KMS-11 (cell line): ENCODE measurements around the gene GDPD1.

ENCODE experiments used
- H2AFZ ChIP-seq: fragments of 200-600 bp; sonication (generic); 2 replicates; pipeline ENCODE4 v1.6.1; 2016; ENCODE audit warnings: antibody characterized with exemption, mixed run types, low read depth
- H3K27ac ChIP-seq: fragments of 200-600 bp; sonication (generic); 2 replicates; pipeline ENCODE4 v1.6.1; 2016; ENCODE audit warnings: mild to moderate bottlenecking, mixed run types
- H3K27me3 ChIP-seq: fragments of 200-600 bp; sonication (generic); 2 replicates; pipeline ENCODE4 v1.6.1; 2017; ENCODE audit warnings: mild to moderate bottlenecking, low read depth, mixed run types, moderate library complexity; ENCODE audit not compliant: insufficient read depth
- H3K36me3 ChIP-seq: fragments of 200-600 bp; sonication (generic); 2 replicates; pipeline ENCODE4 v1.6.1; 2017; ENCODE audit warnings: mild to moderate bottlenecking, mixed run types; ENCODE audit not compliant: insufficient read depth
- H3K4me1 ChIP-seq: fragments of 200-600 bp; sonication (generic); 2 replicates; pipeline ENCODE4 v1.6.1; 2016; ENCODE audit warnings: mild to moderate bottlenecking, low read depth, mixed run types; ENCODE audit not compliant: poor library complexity, severe bottlenecking
- H3K4me2 ChIP-seq: fragments of 200-600 bp; sonication (generic); 2 replicates; pipeline ENCODE4 v1.7.0; 2016; ENCODE audit warnings: mild to moderate bottlenecking, mixed run types
- H3K4me3 ChIP-seq: fragments of 200-600 bp; sonication (generic); IDR thresholded peaks from 2 replicates; pipeline ENCODE4 v1.6.1; 2017; ENCODE audit warnings: low read depth, low read length, mixed read lengths; ENCODE audit not compliant: insufficient read depth
- H3K79me2 ChIP-seq: fragments of 200-600 bp; sonication (generic); 2 replicates; pipeline ENCODE4 v1.6.1; 2016; ENCODE audit warnings: low read depth, mixed run types; ENCODE audit not compliant: insufficient read depth
- H3K9ac ChIP-seq: fragments of 200-600 bp; sonication (generic); 2 replicates; pipeline ENCODE4 v1.6.1; 2016; ENCODE audit warnings: mild to moderate bottlenecking, mixed run types
- H4K20me1 ChIP-seq: fragments of 200-600 bp; sonication (generic); 2 replicates; pipeline ENCODE4 v1.6.1; 2016; ENCODE audit warnings: mild to moderate bottlenecking, mixed run types; ENCODE audit not compliant: insufficient read depth
- TF ChIP-seq, protein P1 (sequence below): fragments of 200-600 bp; sonication (generic); conservative IDR thresholded peaks from 2 replicates; pipeline ENCODE4 v1.6.1; 2017; ENCODE audit warnings: low read depth, mild to moderate bottlenecking, antibody characterized with exemption, low read length, moderate library complexity, mixed read lengths

The GDPD1 gene

DNA sequence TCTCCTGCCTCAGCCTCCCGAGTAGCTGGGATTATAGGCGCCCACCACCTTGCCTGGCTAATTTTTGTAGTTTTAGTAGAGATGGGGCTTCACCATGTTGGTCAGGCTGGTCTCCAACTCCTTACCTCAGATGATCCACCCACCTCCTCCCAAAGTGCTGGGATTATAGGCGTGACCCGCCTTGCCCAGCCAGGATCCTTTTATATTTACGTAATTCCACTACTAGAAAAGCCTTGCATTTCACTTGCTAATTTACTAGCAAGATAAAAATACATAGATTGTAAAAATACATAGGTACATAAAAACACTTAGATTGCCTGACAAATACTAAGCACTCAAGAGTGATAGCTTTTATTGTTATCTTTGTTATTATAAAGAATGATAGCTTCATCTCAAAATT lies 47.5 kb downstream of the GDPD1 start:
- H3K36me3 ChIP-seq = no peaks in the 10 kb centered on the region
- H3K27ac ChIP-seq = no peak overlapping the region
- H3K4me1 ChIP-seq = no peaks in the 10 kb centered on the region
- no peaks in the 10 kb centered on the region for H3K79me2 ChIP-seq
- H3K4me3 ChIP-seq = no peak overlapping the region
- H2AFZ ChIP-seq = no peak overlapping the region
- no peak overlapping the region for H3K9ac ChIP-seq
- H3K4me2 ChIP-seq = no peak overlapping the region
- H4K20me1 ChIP-seq = no peaks in the 10 kb centered on the region
- TF ChIP-seq, protein P1, sequence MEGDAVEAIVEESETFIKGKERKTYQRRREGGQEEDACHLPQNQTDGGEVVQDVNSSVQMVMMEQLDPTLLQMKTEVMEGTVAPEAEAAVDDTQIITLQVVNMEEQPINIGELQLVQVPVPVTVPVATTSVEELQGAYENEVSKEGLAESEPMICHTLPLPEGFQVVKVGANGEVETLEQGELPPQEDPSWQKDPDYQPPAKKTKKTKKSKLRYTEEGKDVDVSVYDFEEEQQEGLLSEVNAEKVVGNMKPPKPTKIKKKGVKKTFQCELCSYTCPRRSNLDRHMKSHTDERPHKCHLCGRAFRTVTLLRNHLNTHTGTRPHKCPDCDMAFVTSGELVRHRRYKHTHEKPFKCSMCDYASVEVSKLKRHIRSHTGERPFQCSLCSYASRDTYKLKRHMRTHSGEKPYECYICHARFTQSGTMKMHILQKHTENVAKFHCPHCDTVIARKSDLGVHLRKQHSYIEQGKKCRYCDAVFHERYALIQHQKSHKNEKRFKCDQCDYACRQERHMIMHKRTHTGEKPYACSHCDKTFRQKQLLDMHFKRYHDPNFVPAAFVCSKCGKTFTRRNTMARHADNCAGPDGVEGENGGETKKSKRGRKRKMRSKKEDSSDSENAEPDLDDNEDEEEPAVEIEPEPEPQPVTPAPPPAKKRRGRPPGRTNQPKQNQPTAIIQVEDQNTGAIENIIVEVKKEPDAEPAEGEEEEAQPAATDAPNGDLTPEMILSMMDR = no peak
- H3K27me3 ChIP-seq = no peaks in the 10 kb centered on the region

DNA sequence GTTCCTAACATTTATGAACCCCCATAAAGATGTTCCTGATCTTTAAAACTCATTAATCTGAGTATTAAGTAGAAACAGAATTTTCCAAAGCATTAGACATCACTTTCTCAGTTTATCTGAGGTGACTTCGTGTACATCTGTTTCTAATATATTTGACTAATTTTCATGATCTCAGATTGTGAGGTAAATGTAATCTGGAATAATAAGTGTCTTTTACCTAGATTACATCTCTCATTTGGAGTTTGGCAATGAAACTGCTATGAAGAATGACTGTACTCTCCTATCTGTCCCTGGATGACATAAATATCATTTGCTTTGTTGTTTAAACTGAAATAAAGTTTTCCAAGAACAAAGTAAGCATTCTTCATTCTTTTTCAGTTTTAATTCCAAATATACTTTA lies 55.3 kb downstream of the GDPD1 start:
- H3K9ac ChIP-seq = no peak overlapping the region
- H3K79me2 ChIP-seq = no peaks in the 10 kb centered on the region

DNA sequence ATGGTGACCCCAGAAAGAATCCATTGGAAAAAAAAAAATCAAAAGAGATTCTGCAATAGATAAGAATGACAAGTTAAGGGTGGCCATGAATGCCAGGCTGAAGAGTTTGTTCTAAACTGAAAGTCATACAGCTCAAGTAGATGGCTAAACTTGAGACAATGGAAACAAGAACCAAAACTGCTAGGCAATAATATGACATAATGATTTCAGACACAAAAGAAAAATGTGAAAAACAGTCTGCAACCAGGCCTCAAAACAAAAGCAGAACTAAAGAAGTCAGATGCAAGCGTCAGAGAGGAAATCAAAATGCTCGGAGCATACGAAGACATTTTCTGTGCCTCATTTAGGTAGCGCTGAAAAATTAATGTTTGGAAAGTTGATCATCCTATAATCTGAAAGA lies 56.7 kb downstream of the GDPD1 start:
- Histone ChIP-seq H4K20me1 (no peaks in the 10 kb centered on the region), H3K9ac (peak overlapping the region; percentile 7; the same call in 1 of the 2 replicates)

More for the DNA sequence above, 55.3 kb downstream of the GDPD1 start:
- peaks cover 23% of the 10 kb centered on the region for H3K4me1 ChIP-seq
- H3K27me3 ChIP-seq = no peaks in the 10 kb centered on the region
- H2AFZ ChIP-seq = no peak overlapping the region
- TF ChIP-seq, protein P1 = no peak
- no peaks in the 10 kb centered on the region for H4K20me1 ChIP-seq
- no peak overlapping the region for H3K4me2 ChIP-seq
- H3K36me3 ChIP-seq = no peaks in the 10 kb centered on the region
- no peak overlapping the region for H3K4me3 ChIP-seq
- no peak overlapping the region for H3K27ac ChIP-seq

DNA sequence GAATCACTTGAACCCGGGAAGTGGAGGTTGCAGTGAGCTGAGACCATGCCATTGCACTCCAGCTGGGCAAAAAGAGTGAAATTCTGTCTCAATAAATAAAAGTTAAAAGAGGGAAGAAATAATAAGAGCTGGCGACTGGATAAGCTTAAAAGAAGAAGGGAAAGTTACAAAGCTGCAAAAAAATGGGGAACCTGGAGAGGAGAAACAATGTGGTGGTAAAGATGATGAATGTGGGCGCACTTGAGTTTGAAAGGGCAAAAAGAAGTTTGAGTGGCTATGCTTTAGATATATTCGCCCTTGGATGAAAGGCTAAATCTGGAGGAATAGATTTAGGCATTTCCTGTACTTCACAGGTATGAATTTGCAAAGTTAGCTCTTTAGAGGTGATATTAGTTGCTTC lies 58.1 kb downstream of the GDPD1 start:
- no peaks in the 10 kb centered on the region for H3K79me2 ChIP-seq
- H3K4me3 ChIP-seq = no peak overlapping the region
- H3K4me1 ChIP-seq = peaks cover 23% of the 10 kb centered on the region
- H3K36me3 ChIP-seq = no peaks in the 10 kb centered on the region
- no peak overlapping the region for H2AFZ ChIP-seq
- no peak overlapping the region for H3K27ac ChIP-seq
- TF ChIP-seq, protein P1 = no peak
- no peaks in the 10 kb centered on the region for H4K20me1 ChIP-seq
- H3K27me3 ChIP-seq = no peaks in the 10 kb centered on the region
- H3K4me2 ChIP-seq = no peak overlapping the region
- H3K9ac ChIP-seq = no peak overlapping the region

More for the DNA sequence above, 56.7 kb downstream of the GDPD1 start:
- no peaks in the 10 kb centered on the region for H3K27me3 ChIP-seq
- TF ChIP-seq, protein P1 = no peak
- H3K4me2 ChIP-seq = peak overlapping the region; percentile 33; the same call in 1 of the 2 replicates
- H3K4me3 ChIP-seq = no peak overlapping the region
- H3K4me1 ChIP-seq = peaks cover 23% of the 10 kb centered on the region
- no peaks in the 10 kb centered on the region for H3K79me2 ChIP-seq
- no peaks in the 10 kb centered on the region for H3K36me3 ChIP-seq
- peak overlapping the region; percentile 55; the same call in 1 of the 2 replicates for H3K27ac ChIP-seq
- peak overlapping the region; percentile 35; the same call in 1 of the 2 replicates for H2AFZ ChIP-seq
